Thyroid gland (tissue), 4 donors: ENCODE results near the gene L3MBTL4.

ENCODE experiments used
- CTCF ChIP-seq, 6 experiments: fragments of 200-600 bp in 3 of 6; fragments of 450-650 bp in 3 of 6; sonication (generic) in 3 of 6; IDR thresholded peaks; one replicate each; pipeline ENCODE4 v1.5.1; 2016 to 2019; ENCODE audit warnings: antibody characterized with exemption in 6 of 6, mild to moderate bottlenecking in 2 of 6, inconsistent platforms in 1 of 6, moderate library complexity in 1 of 6
- POLR2A ChIP-seq, 2 donors: fragments of 450-650 bp; IDR thresholded peaks; one replicate each; pipeline ENCODE4 v1.6.1; 2017; ENCODE audit warnings: antibody characterized with exemption in 2 of 2, mild to moderate bottlenecking in 2 of 2, moderate library complexity in 1 of 2

GRCh38 chr18:5998166-5998881 lies 416.4 kb downstream of the L3MBTL4 start:
- TF ChIP-seq CTCF (IDR thresholded peaks at IDR 0.05) (no peak), POLR2A (IDR thresholded peaks at IDR 0.05) (no peak)
